GM19193 (cell line): ENCODE results near the gene LTBR.

Experiments used
- POLR2A ChIP-seq: IDR thresholded peaks from 4 replicates; pipeline ENCODE4 v1.6.1; 2011; ENCODE audit not compliant: insufficient read depth, insufficient read length; ENCODE audit errors: extremely low read depth

The LTBR gene

DNA sequence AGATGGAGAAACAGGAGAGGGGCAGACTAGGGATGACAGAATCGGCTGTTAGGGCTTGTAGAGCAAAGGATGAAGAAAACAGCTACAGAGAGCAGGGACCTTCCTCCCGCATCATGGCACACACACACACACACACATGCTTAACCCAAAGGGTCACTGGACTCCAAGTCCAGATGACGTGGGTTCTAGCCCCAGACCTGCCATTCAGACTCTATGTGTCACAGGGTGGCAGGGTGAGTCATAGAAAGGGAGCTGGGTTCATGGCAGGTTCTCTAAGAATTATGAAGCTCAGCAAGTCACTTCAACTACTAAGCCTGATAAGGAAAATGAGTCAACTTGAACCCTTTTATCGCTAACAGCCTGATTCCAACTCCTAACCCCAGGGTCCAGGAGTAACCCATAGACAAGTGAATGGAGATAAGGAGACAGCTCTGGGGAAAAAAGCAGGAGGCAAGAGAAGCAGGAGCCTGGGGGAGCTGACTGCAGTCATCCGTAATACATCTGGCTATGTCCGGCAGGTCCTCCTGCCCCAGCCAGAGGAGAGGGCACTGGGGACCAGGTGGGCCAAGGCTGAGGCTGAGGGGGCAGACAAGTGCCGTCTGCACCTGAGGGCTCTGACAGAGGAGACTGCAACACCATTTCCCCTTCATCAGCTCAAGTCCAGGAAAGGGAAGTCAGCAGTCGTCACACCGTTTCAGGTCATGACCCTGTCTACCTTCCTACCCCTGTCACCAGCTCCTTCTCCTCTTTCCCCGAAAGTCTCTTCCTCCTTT, 38.5 kb upstream of the LTBR start:
- TF ChIP-seq POLR2A, result no peak

DNA sequence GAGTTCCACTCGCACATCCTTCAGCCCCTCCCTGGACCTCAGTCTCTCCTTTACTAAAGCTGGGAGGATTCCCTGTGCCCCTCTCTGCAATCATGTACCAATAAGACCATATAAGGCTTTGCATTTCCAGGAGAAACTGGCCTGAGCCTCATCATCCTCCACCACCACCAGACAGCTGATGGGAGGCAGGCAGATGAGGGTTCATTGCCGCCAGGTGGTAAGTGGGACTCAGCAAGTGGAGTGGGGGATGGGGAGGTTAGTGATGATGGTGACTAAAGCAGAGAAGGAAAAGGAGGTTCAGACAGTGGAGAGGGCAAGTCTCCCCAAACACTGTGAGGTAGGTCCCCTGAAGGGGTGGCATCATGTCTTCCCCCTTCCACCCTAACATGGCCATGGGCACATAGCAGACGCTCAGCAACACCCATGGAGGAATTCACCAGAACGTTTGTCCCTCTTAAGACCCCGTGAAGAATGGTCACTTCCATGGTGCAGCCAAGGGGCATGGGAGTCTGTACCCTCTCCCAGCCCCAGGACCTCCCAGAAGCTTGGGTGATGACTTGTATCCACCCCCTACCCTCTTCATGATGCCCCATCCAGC, 37.6 kb upstream of the LTBR start:
- no peak for TF ChIP-seq POLR2A

DNA sequence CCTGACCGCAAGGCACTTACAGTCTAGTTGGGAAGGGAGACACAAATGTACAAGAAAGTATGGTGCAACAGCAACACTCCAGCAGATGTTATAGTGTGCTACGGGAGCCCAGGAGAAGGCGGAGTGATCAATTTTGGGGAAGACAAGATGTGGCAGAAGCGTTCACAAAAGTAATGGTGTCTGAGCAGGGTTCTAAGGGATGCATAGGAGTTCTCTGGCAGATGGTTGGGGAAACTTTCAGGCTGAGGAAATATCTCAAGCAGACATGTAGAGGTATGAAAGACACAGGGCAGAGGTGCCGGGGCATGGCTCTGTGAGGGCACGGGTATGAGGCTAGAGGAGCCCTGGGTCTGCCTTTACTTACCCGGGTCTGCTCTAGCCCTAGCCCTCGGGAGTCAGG, 37.0 kb upstream of the LTBR start:
- no peak for TF ChIP-seq POLR2A

DNA sequence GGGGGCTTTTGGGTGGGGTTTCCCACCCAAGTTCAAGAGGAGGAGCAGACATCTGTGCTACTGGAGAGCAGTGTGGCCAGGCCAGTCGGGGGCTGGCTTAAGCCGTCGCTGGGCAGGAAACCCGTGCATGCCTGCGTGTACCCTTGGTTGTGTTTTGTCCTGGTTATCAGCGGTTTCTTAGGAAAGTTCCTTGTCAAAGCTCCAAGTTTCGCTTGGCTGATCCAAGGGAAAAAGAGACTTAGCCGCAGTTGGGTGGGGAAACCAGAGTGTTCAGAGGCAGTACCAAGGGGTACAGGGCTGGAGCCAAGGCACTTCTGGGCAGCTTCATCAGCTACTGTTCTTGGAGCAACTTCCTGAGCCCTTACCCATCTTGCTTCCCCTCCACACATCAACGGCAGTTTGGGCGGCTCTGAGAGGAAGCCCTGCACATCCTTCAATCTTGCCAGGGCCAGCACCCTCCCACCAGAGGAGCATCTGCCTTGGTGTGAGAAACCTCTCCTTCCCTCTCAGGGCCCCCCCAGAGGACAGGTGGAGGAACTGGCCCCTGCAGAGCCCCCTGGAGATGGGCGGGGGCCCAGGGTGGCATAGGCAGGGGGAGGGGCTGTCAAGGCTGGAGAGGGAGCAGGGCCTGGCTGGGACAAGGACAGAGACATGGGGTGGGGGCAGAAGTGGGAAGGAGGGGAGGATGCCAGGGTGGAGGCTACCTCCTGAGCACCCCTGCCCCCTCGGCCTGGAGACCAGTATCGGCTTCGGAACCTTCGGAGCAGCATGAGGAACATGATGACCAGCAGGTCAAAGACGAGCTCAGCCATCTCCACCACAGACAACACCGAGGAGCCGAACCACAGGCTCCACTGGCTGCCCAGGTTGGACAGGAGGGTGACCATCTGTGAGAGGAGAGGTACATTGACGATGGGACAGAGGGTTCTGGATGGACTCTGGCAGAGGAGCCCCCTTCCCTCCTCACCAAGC, 36.3 kb upstream of the LTBR start:
- TF ChIP-seq POLR2A, result no peak

DNA sequence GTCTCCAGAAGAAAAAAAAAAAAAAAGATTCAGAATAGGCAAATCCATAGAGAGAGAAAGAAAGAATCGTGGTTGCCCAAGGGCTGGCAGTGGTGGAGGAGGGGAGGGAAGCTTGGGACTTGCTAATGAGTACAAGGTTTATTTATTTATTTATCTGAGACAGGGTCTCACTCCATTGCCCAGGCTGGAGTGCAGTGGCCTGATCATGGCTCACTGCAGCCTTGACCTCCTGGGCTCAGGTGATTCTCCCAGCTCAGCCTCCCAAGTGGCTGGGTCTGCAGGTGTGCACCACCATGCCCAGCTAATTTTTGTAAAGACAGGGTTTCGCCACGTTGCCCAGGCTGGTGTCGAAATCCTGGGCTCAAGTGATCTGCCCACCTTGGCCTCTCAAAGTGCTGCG, 32.3 kb upstream of the LTBR start:
- no peak for TF ChIP-seq POLR2A

DNA sequence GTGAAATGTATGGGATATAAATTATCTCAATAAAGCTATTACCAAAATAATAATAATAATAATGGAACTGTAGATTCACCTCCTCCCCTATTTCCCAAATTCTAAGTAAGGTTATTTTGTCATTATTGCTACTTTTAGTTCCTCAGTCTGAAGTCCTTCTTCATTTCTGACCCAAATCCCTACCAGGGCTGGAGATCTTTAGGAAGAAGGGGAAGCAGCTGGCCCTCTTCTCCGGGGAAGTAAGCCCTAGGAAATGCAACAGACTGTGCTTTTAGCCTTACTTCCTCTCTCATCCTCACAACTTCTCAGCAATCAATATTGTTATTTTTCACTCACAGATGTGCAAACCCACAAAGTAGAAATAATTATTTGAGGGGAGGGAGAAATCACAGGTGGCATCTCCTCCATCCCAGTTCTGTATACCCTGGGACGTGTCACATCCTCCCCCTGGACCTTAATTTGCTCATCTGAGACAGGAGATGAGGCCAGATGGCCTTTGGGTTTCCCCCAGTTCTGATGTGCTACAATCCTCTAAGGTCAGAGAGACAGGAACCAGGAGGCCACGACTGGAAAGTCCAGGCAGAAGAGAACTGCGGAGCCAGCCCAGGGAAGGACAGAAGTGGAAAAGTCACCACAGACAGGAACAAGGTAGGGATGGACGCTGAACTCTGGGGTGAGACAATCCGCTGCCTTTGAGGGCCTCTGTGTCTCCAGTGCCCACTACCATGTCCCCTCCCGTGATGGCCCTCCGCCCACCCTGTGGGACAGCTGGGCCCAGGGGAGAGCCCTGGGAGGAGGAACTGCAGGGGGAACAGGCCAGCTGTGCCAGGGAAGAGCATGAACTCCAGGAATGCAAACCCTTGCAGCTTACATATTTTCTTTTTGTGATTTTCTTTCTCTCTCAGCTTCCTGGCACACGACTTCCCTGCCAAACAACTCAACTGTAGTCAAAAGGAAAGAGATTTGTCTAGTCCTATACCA, 31.5 kb upstream of the LTBR start:
- TF ChIP-seq POLR2A, result no peak

DNA sequence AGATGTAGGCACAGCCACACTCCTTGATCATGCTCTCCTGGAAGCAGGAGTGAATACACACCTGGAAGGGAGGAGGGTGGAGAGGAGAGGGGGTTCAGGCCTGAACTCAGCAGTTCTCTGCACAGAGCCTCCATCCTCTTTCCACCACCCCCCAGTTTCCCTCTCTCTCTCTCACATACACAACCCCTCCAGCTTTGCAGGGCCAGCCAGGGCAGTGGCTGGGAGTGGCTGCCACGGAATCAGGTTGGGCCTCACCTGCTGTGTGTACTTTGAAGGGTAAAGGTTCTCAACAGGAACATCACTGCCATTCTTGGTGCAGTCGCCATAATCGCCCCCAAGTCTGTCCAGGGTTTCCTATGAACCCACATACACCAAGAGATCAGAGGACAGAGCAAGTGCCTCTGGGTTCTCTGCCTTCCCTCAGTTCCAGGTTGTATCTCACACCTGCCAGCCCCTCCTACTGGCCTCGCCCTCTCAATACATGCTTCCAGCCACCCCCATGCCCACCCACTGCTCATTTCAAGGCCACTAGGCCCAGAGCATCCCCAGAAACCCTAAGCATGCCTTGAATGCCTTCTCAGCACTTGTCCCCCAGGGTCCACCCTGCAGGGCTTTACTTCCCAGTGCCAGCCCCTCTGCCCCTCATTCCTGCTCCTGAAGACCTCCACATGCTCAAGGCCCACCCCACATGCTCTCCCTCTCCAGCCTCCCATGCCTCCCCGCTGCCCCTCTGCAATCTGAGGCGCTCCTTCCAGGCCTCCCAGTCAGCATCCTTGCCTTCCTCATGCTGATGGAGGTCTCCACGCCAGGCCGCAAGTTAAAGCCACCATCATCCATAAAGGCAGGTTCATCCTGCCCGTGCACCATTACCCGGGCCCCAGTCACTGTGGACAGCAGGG, 29.2 kb upstream of the LTBR start:
- no peak for TF ChIP-seq POLR2A

DNA sequence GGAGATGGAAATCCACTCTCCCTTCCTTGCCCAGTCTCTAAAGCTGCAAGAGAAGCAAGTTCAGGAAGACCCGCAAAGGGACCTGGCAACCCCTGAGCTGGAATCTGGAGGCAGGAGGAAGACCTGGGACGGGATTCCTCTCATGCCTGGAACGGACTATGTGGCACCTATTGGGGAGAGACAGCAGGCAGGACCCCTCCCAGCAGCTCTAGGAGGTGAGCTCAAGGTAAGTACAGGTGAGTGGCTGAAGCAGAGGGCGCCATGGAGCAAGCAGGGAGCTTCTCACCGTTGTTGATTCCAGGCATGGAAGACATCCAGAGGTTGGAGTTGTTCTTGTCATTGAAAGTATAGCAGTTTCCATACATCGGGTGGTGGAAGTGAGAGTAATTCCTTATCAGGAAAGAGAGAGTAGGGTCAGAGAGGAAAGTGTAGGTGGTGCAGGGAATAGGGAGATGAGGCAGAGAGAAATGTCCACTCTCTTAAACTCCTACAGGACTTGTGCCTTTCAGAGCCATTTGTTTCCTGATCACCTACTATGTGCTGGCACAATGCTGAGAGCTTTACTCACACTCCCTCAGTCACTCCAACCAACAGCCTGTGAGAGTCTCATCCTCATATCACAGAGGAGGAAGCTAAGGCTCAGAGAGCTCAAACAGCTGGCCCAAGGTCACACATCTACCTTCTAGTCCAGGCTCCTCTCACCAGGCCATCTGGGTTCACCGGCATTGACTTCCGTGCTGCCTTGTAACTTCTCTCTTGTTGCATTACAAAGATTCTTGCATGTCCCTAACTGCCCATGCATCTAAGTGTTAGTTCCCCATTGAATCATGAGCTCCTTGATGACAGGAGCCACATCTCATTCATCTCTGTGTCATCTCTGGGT, 28.2 kb upstream of the LTBR start:
- no peak for TF ChIP-seq POLR2A

DNA sequence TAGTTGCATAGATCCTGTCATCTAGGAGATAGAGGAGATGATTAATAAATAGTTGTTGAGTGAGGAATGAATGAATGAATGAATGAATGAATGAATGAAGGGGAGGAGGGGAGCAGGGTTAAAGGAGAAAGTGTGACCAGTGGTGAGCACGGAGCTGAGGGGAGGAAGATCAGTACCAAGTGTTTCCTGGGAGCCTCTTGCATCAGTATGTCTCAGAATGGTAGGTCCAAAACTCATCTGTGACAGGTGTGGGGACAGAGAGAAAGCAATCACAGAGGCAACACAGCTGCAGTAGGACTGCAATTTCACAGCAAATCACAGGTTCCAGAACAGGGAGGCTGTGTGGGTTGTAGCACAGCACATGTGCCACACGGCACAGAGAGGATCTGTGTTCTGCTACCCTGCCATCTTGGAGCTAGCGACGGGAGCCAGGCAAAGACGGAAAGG, 27.6 kb upstream of the LTBR start:
- TF ChIP-seq POLR2A, result no peak

DNA sequence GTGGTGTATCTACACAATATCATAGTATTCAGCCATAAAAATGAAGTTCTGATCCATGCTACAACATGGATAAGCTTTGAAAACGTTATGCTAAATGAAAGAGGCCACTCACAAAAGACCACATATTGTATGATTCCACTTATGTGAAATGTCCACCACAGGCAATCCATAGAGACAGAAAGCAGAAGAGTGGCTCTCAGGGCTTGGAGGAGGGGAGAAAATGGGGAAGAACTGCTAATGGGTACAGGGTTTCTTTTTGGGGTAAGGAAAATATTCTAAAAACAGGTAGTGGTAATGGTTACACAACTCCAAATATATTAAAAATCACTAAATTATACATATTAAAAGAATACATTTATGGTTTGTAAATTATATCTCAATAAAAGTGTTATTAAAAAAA, 25.1 kb upstream of the LTBR start:
- TF ChIP-seq POLR2A, result no peak

DNA sequence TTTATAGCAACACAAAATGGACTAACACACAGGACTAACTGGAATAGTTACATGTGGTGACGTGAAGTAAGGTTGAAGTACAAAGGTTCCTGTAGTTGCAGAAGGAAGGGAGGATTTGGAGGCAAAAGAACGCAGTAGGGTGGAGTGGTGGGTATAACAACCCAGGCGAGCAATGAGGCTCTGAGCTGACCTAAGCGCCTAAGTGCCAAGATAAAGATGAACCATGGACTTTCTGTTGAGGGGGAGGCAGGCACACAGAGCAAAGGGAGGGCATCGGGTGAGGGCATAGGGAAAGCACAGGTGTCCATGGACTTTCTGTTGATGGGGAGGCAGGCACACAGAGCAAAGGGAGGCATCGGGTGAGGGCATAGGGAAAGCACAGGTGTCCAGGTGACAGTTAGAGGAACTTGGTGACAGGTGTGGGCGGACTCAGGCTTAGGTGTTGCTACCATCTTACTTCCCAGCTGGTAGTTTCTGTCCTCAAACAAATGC, 23.8 kb upstream of the LTBR start:
- no peak for TF ChIP-seq POLR2A
